DOHH2 (cell line): Measurements from ENCODE around the gene PDE4D.

Experiments
- H3F3A ChIP-seq: fragments of 200-600 bp; sonication (generic), shearing (Covaris generic); 2 replicates; pipeline ENCODE4 v1.6.0; 2016; ENCODE audit warnings: antibody characterized with exemption, mild to moderate bottlenecking; ENCODE audit not compliant: control insufficient read depth, insufficient read depth
- H3K27ac ChIP-seq: fragments of 200-600 bp; sonication (generic); 2 replicates; pipeline ENCODE4 v1.5.1; 2014; ENCODE audit warnings: low read depth, mild to moderate bottlenecking, low read length, moderate library complexity
- H3K27me3 ChIP-seq: fragments of 200-600 bp; sonication (generic); 2 replicates; pipeline ENCODE4 v1.6.1; 2014; ENCODE audit warnings: mild to moderate bottlenecking, low read length, mixed read lengths; ENCODE audit not compliant: control insufficient read depth
- H3K36me3 ChIP-seq: fragments of 200-600 bp; sonication (generic); 2 replicates; pipeline ENCODE4 v1.6.1; 2014; ENCODE audit warnings: mild to moderate bottlenecking, low read length, moderate library complexity, mixed read lengths; ENCODE audit not compliant: control insufficient read depth
- H3K4me1 ChIP-seq: fragments of 200-600 bp; sonication (generic); 2 replicates; pipeline ENCODE4 v1.6.1; 2014; ENCODE audit warnings: mild to moderate bottlenecking, low read length, mixed read lengths; ENCODE audit not compliant: control insufficient read depth
- H3K4me2 ChIP-seq: fragments of 200-600 bp; sonication (generic); 2 replicates; pipeline ENCODE4 v1.6.0; 2014; ENCODE audit warnings: mild to moderate bottlenecking, low read length, moderate library complexity
- H3K4me3 ChIP-seq: fragments of 200-600 bp; sonication (generic); 2 replicates; pipeline ENCODE4 v1.5.1; 2014; ENCODE audit warnings: mild to moderate bottlenecking, low read length, mixed read lengths
- H3K79me2 ChIP-seq: fragments of 200-600 bp; sonication (generic); 2 replicates; pipeline ENCODE4 v1.6.1; 2014; ENCODE audit warnings: mild to moderate bottlenecking, low read length, mixed read lengths; ENCODE audit not compliant: control insufficient read depth
- H3K9me2 ChIP-seq: fragments of 200-600 bp; sonication (generic); replicated peaks from 2 replicates; pipeline ENCODE4 v1.6.1; 2014; ENCODE audit warnings: mild to moderate bottlenecking, low read length, mixed read lengths; ENCODE audit not compliant: control insufficient read depth
- H3K9me3 ChIP-seq: fragments of 200-600 bp; sonication (generic); 2 replicates; pipeline ENCODE4 v1.6.1; 2014; ENCODE audit warnings: antibody characterized with exemption, low read length, mixed read lengths; ENCODE audit not compliant: control insufficient read depth, insufficient read depth
- H4K20me1 ChIP-seq: fragments of 200-600 bp; sonication (generic); 2 replicates; pipeline ENCODE4 v1.6.0; 2014; ENCODE audit warnings: low read depth, mild to moderate bottlenecking, antibody characterized with exemption, low read length, moderate library complexity; ENCODE audit not compliant: control insufficient read depth, insufficient read depth
- EZH2phosphoT487 ChIP-seq: fragments of 200-600 bp; sonication (generic); IDR thresholded peaks from 2 replicates; pipeline ENCODE4 v1.6.1; 2017; ENCODE audit warnings: borderline replicate concordance, mild to moderate bottlenecking, antibody characterized with exemption, low read length, moderate library complexity, mixed read lengths
- TF ChIP-seq, protein P1 (sequence below): fragments of 200-600 bp; sonication (generic); IDR thresholded peaks from one replicate; pipeline ENCODE4 v1.5.1; 2014; ENCODE audit warnings: antibody characterized with exemption, mild to moderate bottlenecking, low read depth, low read length; ENCODE audit not compliant: poor library complexity, severe bottlenecking

PDE4D gene

DNA sequence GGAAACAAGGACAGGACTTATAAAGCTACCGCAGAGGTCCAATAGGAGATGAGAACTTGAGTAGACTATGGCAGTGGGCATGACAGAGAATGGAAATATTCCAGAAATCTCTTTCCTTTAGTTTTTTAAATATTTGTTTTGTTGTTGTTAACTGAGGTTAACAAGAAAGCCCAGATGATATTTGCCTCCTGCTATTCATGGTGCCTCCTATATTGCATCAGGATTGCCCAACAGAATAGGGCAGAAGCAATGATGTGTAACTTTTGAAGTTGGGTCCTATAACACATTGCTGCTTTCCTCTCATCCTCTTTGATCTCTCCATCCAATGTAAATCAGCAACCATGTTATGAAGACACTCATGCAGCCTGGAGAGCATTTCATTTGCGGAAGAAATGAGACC lies 42.8 kb downstream of the PDE4D start:
- Histone ChIP-seq H3K79me2 (no peaks in the 10 kb centered on the region), H4K20me1 (no peaks in the 10 kb centered on the region), H3K4me3 (no peak overlapping the region), H3K27ac (no peak overlapping the region), H3F3A (no peaks in the 10 kb centered on the region), H3K9me3 (no peaks in the 10 kb centered on the region), H3K4me1 (no peaks in the 10 kb centered on the region), H3K9me2 (no peaks in the 10 kb centered on the region), H3K27me3 (no peaks in the 10 kb centered on the region), H3K4me2 (no peak overlapping the region), H3K36me3 (no peaks in the 10 kb centered on the region)
- TF ChIP-seq, protein P1, sequence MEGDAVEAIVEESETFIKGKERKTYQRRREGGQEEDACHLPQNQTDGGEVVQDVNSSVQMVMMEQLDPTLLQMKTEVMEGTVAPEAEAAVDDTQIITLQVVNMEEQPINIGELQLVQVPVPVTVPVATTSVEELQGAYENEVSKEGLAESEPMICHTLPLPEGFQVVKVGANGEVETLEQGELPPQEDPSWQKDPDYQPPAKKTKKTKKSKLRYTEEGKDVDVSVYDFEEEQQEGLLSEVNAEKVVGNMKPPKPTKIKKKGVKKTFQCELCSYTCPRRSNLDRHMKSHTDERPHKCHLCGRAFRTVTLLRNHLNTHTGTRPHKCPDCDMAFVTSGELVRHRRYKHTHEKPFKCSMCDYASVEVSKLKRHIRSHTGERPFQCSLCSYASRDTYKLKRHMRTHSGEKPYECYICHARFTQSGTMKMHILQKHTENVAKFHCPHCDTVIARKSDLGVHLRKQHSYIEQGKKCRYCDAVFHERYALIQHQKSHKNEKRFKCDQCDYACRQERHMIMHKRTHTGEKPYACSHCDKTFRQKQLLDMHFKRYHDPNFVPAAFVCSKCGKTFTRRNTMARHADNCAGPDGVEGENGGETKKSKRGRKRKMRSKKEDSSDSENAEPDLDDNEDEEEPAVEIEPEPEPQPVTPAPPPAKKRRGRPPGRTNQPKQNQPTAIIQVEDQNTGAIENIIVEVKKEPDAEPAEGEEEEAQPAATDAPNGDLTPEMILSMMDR = no peak
- TF ChIP-seq EZH2phosphoT487 = no peak

DNA sequence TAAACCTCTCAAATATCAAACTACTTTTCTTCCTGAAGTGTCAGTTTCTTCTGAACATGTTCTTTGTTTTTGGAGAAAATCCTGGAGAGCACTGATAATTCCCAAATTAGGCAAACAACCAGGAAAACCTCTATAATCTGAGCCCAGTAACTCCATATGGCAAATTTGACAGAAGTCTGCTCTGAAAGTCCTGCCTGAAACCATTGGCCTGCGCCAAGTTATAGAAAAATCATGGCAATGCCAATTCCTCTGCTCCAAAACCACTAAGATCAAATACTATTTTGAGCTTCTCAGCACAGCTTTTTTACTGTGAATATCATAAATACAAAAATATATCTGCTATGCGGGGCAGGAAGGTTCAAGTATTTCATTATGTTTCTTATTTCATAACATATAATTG lies 45.9 kb downstream of the PDE4D start:
- Histone ChIP-seq H3K4me1 (no peaks in the 10 kb centered on the region), H3K36me3 (no peaks in the 10 kb centered on the region), H4K20me1 (no peaks in the 10 kb centered on the region), H3K4me3 (no peak overlapping the region), H3K9me2 (no peaks in the 10 kb centered on the region), H3K79me2 (no peaks in the 10 kb centered on the region), H3K9me3 (no peaks in the 10 kb centered on the region), H3K4me2 (no peak overlapping the region), H3K27me3 (no peaks in the 10 kb centered on the region), H3K27ac (no peak overlapping the region), H3F3A (no peaks in the 10 kb centered on the region)
- TF ChIP-seq, protein P1 = no peak
- TF ChIP-seq EZH2phosphoT487 = no peak

DNA sequence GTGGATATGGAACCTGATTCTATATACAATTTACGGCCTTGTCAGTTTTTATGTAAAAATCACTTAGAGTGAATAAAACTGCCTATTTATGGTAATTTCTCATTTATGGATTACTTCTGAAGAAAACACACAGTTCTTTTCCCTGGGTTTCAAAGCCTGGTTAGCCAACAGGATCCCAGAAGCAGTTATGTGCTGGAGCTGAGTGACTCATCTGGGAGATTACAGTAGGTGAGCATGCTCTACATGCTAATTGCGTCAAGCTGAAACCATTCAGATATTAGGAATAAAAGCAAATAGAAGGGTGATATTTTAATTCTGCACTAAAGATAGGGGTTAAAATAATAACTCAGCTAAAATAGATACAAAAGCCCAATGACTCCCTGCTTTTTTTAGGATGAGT lies 47.8 kb downstream of the PDE4D start:
- H3K79me2 ChIP-seq = no peaks in the 10 kb centered on the region
- H3K36me3 ChIP-seq = no peaks in the 10 kb centered on the region
- H3K27ac ChIP-seq = no peak overlapping the region
- H3K4me1 ChIP-seq = no peaks in the 10 kb centered on the region
- H3K9me2 ChIP-seq = no peaks in the 10 kb centered on the region
- no peak for TF ChIP-seq EZH2phosphoT487
- TF ChIP-seq, protein P1 = no peak
- H3F3A ChIP-seq = no peaks in the 10 kb centered on the region
- H3K27me3 ChIP-seq = no peaks in the 10 kb centered on the region
- no peaks in the 10 kb centered on the region for H4K20me1 ChIP-seq
- H3K9me3 ChIP-seq = no peaks in the 10 kb centered on the region
- H3K4me2 ChIP-seq = no peak overlapping the region
- no peak overlapping the region for H3K4me3 ChIP-seq
